ENCODE results near the gene RWDD4. TPM values are rescaled to one million over a fixed set of nuclear protein-coding genes. Genes with fewer than 3 reads are reported as not detected.

Gene RWDD4
- total and polyA plus RNA-seq, 9 of the 15 experiments (the other 6 are each of a cell fraction or from before 2014, with no cell fraction given) = 8.4 to 32.5 (median 24.2) TPM

DNA sequence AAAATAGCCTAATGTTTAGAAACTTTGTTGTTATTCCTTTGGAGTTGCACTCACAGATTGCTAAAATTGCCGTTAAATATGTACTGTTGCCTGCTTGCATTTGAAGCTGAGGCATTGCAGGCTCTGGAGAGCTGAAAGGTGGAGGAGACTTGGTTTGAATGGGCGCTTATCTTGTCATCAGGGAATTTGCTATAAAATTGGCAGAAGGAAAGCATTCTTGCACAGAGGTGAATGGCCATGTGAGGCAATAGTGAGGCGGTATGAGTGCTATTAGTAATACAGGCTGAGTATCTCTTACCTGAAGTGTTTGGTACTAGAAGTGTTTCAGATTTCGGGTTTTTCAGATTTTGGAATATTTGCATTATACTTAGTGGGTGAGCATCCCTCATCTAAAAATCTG is 41.4 kb upstream of the RWDD4 start (continued):
- TF ChIP-seq, protein P1, sequence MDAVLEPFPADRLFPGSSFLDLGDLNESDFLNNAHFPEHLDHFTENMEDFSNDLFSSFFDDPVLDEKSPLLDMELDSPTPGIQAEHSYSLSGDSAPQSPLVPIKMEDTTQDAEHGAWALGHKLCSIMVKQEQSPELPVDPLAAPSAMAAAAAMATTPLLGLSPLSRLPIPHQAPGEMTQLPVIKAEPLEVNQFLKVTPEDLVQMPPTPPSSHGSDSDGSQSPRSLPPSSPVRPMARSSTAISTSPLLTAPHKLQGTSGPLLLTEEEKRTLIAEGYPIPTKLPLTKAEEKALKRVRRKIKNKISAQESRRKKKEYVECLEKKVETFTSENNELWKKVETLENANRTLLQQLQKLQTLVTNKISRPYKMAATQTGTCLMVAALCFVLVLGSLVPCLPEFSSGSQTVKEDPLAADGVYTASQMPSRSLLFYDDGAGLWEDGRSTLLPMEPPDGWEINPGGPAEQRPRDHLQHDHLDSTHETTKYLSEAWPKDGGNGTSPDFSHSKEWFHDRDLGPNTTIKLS (IDR thresholded peaks at IDR 0.05; ENCODE audit: borderline replicate concordance, low read depth) = no peak

DNA sequence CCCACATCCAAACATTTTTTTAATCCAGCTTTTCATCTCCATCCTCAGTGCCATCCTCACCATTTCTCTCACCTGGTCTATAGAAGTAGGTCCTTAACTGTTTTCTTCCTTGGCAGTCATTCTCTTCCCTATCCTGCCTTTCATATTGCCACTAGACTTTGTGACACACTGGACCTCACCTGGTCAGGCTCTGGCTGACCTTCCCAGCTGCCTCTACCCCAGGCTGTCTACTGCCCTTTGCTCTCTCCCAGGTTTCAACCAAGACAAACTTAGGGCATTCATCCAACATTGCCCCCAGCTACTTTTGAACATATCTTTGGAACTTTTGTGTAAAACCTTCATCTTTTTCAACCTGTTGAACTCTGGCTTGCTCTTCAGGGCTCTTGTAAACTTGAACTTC is 39.9 kb upstream of the RWDD4 start:
- POLR2A ChIA-PET = interaction anchor here (1.1 kb wide), 1 partner anchor 10 kb away, joined by 3 read pairs; no protein-coding TSS in a partner anchor
- Histone ChIP-seq H3K4me3 (no peak overlapping the region), H3K9ac (ENCODE audit: insufficient read depth in 1 of 2, low read depth in 2 of 2, low read length in 2 of 2) (no peak overlapping the region), H3K79me2 (ENCODE audit: control insufficient read depth, insufficient read depth, low read length) (no peaks in the 10 kb centered on the region), H4K20me1 (replicated peaks; ENCODE audit: control insufficient read depth, insufficient read depth, low read length) (no peaks in the 10 kb centered on the region), H3K4me2 (ENCODE audit: insufficient read depth, low read length) (no peak overlapping the region), H3K36me3 (ENCODE audit: control insufficient read depth, insufficient read depth, low read length) (peaks cover 77% of the 10 kb centered on the region; the same call in 2 of the 3 replicates), H3K27ac (ENCODE audit: extremely low read depth, low read depth, low read length) (no peak overlapping the region), H3K9me3 (replicated peaks; ENCODE audit: control insufficient read depth, insufficient read depth, low read depth, low read length) (no peaks in the 10 kb centered on the region), H2AFZ (ENCODE audit: low read depth, low read length) (no peak overlapping the region), H3K4me1 (replicated peaks in 1 of 2; ENCODE audit: control insufficient read depth in 2 of 2, insufficient read depth in 2 of 2, low read length in 2 of 2) (no peaks in the 10 kb centered on the region), H3K27me3 (ENCODE audit: control insufficient read depth in 2 of 2, insufficient read depth in 2 of 2, low read length in 2 of 2) (no peaks in the 10 kb centered on the region), H3K9me1 (ENCODE audit: control insufficient read depth, insufficient read depth, low read length) (no peaks in the 10 kb centered on the region)
- no peak for ATAC-seq
- CTCF ChIA-PET (ENCODE audit: low intra/inter-chr PET ratio) = no interaction called here
- FAIRE-seq = no peak
- no peak for DNase-seq (ENCODE audit: extremely low read depth in 1 of 4, low spot score in 3 of 4)
- intact Hi-C loops (cut with micrococcal nuclease) (no loop called here), in situ Hi-C loops (cut with MboI) (no loop called here)
- BruUV-seq (replicated peaks) = no TSS peak
- TF ChIP-seq ATF7 (IDR thresholded peaks at IDR 0.05) (no peak), ZFX (CRISPR knock-in tag; IDR thresholded peaks at IDR 0.05) (no peak), SMAD4 (CRISPR knock-in tag; conservative IDR thresholded peaks at IDR 0.05) (no peak), TBP (optimal IDR thresholded peaks at IDR 0.05; ENCODE audit: low read depth, low read length) (no peak), FOXK1 (CRISPR knock-in tag; IDR thresholded peaks at IDR 0.05; ENCODE audit: borderline replicate concordance) (no peak), JUND (IDR thresholded peaks at IDR 0.05; ENCODE audit: borderline replicate concordance, low read depth, low read length) (no peak), JUND (tag; IDR thresholded peaks at IDR 0.05; ENCODE audit: borderline replicate concordance, low read depth, low read length) (no peak), HOXB6 (CRISPR knock-in tag; IDR thresholded peaks at IDR 0.05; ENCODE audit: borderline replicate concordance) (no peak), MYBL2 (IDR thresholded peaks at IDR 0.05; ENCODE audit: low read depth) (no peak), MYBL2 (CRISPR knock-in tag; IDR thresholded peaks at IDR 0.05; ENCODE audit: borderline replicate concordance) (no peak), ZNF41 (CRISPR knock-in tag; conservative IDR thresholded peaks at IDR 0.05) (no peak)
- TF ChIP-seq, protein P2, sequence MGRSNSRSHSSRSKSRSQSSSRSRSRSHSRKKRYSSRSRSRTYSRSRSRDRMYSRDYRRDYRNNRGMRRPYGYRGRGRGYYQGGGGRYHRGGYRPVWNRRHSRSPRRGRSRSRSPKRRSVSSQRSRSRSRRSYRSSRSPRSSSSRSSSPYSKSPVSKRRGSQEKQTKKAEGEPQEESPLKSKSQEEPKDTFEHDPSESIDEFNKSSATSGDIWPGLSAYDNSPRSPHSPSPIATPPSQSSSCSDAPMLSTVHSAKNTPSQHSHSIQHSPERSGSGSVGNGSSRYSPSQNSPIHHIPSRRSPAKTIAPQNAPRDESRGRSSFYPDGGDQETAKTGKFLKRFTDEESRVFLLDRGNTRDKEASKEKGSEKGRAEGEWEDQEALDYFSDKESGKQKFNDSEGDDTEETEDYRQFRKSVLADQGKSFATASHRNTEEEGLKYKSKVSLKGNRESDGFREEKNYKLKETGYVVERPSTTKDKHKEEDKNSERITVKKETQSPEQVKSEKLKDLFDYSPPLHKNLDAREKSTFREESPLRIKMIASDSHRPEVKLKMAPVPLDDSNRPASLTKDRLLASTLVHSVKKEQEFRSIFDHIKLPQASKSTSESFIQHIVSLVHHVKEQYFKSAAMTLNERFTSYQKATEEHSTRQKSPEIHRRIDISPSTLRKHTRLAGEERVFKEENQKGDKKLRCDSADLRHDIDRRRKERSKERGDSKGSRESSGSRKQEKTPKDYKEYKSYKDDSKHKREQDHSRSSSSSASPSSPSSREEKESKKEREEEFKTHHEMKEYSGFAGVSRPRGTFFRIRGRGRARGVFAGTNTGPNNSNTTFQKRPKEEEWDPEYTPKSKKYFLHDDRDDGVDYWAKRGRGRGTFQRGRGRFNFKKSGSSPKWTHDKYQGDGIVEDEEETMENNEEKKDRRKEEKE (IDR thresholded peaks at IDR 0.05; ENCODE audit: borderline replicate concordance in 1 of 2, control insufficient read depth in 1 of 2, low read depth in 2 of 2, low read length in 1 of 2) = no peak
- TF ChIP-seq, protein P3, sequence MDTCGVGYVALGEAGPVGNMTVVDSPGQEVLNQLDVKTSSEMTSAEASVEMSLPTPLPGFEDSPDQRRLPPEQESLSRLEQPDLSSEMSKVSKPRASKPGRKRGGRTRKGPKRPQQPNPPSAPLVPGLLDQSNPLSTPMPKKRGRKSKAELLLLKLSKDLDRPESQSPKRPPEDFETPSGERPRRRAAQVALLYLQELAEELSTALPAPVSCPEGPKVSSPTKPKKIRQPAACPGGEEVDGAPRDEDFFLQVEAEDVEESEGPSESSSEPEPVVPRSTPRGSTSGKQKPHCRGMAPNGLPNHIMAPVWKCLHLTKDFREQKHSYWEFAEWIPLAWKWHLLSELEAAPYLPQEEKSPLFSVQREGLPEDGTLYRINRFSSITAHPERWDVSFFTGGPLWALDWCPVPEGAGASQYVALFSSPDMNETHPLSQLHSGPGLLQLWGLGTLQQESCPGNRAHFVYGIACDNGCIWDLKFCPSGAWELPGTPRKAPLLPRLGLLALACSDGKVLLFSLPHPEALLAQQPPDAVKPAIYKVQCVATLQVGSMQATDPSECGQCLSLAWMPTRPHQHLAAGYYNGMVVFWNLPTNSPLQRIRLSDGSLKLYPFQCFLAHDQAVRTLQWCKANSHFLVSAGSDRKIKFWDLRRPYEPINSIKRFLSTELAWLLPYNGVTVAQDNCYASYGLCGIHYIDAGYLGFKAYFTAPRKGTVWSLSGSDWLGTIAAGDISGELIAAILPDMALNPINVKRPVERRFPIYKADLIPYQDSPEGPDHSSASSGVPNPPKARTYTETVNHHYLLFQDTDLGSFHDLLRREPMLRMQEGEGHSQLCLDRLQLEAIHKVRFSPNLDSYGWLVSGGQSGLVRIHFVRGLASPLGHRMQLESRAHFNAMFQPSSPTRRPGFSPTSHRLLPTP (IDR thresholded peaks at IDR 0.05; ENCODE audit: borderline replicate concordance, extremely low read depth, insufficient read length) = no peak
